IMR-90 (cell line): ENCODE measurements around the gene ZNF747. TPM values are rescaled to one million over a fixed set of nuclear protein-coding genes. Genes with fewer than 3 reads are reported as not detected.
"Not testable (repeated sequence)": the region's sequence is repeated elsewhere in the genome, so short reads cannot be mapped to it uniquely, and the experiment has no call there.

Experiments used
- ATAC-seq: fragments of 200-7000 bp; cut with Tn5 transposase; 2 replicates; pipeline ENCODE4 v1.9.1; 2020; ENCODE audit warnings: low read depth, mild to moderate bottlenecking, moderate library complexity
- BruUV-seq: library from RNA; stranded (reverse); fragments of 400-500 nt; replicated peaks from 2 replicates; lab custom pipeline; 2021; lab: Mats Ljungman, UMichigan
- CTCF ChIA-PET: fragments of 300-600 bp; formaldehyde crosslinking; extraction: SDS; loops from one replicate; lab custom pipeline; 2021; ENCODE audit warnings: antibody characterized with exemption; lab: Yijun Ruan, JAX
- POLR2A ChIA-PET: fragments of 300-600 bp; sonication (Branson Sonifier 250); formaldehyde crosslinking; loops from one replicate; lab custom pipeline; 2022; ENCODE audit warnings: antibody characterized with exemption; ENCODE audit not compliant: unreplicated experiment; lab: Charles Lee
- DNase-seq: peaks from one replicate; pipeline ENCODE4 v3.0.0; 2013
- H2AFZ ChIP-seq: replicated peaks from 2 replicates; pipeline ENCODE3; 2013; ENCODE audit warnings: low read length, mild to moderate bottlenecking; ENCODE audit not compliant: poor library complexity
- H2AK5ac ChIP-seq: 2 replicates; pipeline ENCODE4 v1.6.1; 2013; ENCODE audit warnings: low read depth, low read length, inconsistent platforms
- H2AK9ac ChIP-seq: replicated peaks from 2 replicates; pipeline ENCODE3; 2013; ENCODE audit warnings: mild to moderate bottlenecking, low read depth, low read length, moderate library complexity; ENCODE audit not compliant: poor library complexity
- H2BK120ac ChIP-seq: 2 replicates; pipeline ENCODE4 v1.6.1; 2013; ENCODE audit warnings: low read depth, low read length, inconsistent platforms
- H2BK15ac ChIP-seq: 3 replicates; pipeline ENCODE4 v1.6.1; 2013; ENCODE audit warnings: low read depth, low read length, inconsistent platforms
- H2BK20ac ChIP-seq: 2 replicates; pipeline ENCODE4 v1.6.1; 2013; ENCODE audit warnings: low read depth, mild to moderate bottlenecking, inconsistent platforms, low read length, moderate library complexity
- H2BK5ac ChIP-seq: 2 replicates; pipeline ENCODE4 v1.6.1; 2013; ENCODE audit warnings: mild to moderate bottlenecking, low read depth, low read length, inconsistent platforms; ENCODE audit not compliant: poor library complexity, severe bottlenecking
- H3K14ac ChIP-seq: replicated peaks from 2 replicates; pipeline ENCODE4 v1.6.1; 2013; ENCODE audit warnings: low read depth, low read length, inconsistent platforms
- H3K18ac ChIP-seq: 2 replicates; pipeline ENCODE4 v1.6.1; 2013; ENCODE audit warnings: low read depth, low read length, control low read depth
- H3K23ac ChIP-seq: 2 replicates; pipeline ENCODE4 v1.6.1; 2013; ENCODE audit warnings: low read depth, low read length, inconsistent platforms
- H3K27ac ChIP-seq: 2 replicates; pipeline ENCODE4 v1.5.1; 2013; ENCODE audit warnings: mild to moderate bottlenecking, control low read depth, low read length; ENCODE audit not compliant: insufficient read depth
- H3K27me3 ChIP-seq: 2 replicates; pipeline ENCODE4 v1.6.1; 2013; ENCODE audit warnings: low read length; ENCODE audit not compliant: control insufficient read depth, insufficient read depth
- H3K36me3 ChIP-seq: 2 replicates; pipeline ENCODE4 v1.6.1; 2013; ENCODE audit warnings: low read length, mixed read lengths; ENCODE audit not compliant: control insufficient read depth, insufficient read depth
- H3K4ac ChIP-seq: 2 replicates; pipeline ENCODE4 v1.6.1; 2013; ENCODE audit warnings: low read depth, low read length, inconsistent platforms
- H3K4me1 ChIP-seq: 2 replicates; pipeline ENCODE4 v1.6.1; 2013; ENCODE audit warnings: low read length, mixed read lengths; ENCODE audit not compliant: control insufficient read depth, insufficient read depth
- H3K4me2 ChIP-seq: 2 replicates; pipeline ENCODE4 v1.6.1; 2013; ENCODE audit warnings: low read depth, mild to moderate bottlenecking, control low read depth, low read length, moderate library complexity
- H3K4me3 ChIP-seq: 2 replicates; pipeline ENCODE4 v1.5.1; 2013; ENCODE audit warnings: low read depth, mild to moderate bottlenecking, control low read depth, low read length, moderate library complexity; ENCODE audit not compliant: insufficient read depth
- H3K56ac ChIP-seq: 2 replicates; pipeline ENCODE4 v1.6.1; 2013; ENCODE audit warnings: low read length, inconsistent platforms; ENCODE audit not compliant: insufficient read depth; ENCODE audit errors: extremely low read depth
- H3K79me1 ChIP-seq, 2 experiments: 2 replicates each; pipeline ENCODE4 v1.6.1; 2013; ENCODE audit warnings: low read length in 2 of 2, inconsistent platforms in 1 of 2, low read depth in 1 of 2
- H3K9ac ChIP-seq: 2 replicates; pipeline ENCODE4 v1.6.1; 2013; ENCODE audit warnings: low read depth, low read length, control low read depth
- H3K9me1 ChIP-seq: 2 replicates; pipeline ENCODE4 v1.6.1; 2013; ENCODE audit warnings: low read length, inconsistent platforms; ENCODE audit not compliant: insufficient read depth
- H3K9me3 ChIP-seq: 2 replicates; pipeline ENCODE4 v1.6.1; 2013; ENCODE audit warnings: low read length; ENCODE audit not compliant: control insufficient read depth, insufficient read depth
- H4K20me1 ChIP-seq: 2 replicates; pipeline ENCODE4 v1.6.1; 2013; ENCODE audit warnings: low read length, inconsistent platforms; ENCODE audit not compliant: insufficient read depth
- H4K5ac ChIP-seq: 2 replicates; pipeline ENCODE4 v1.6.1; 2013; ENCODE audit warnings: mild to moderate bottlenecking, low read depth, low read length, control low read depth
- H4K8ac ChIP-seq, 2 experiments: 2 replicates each; pipeline ENCODE4 v1.6.1; 2013; ENCODE audit warnings: low read depth in 2 of 2, low read length in 2 of 2, control low read depth in 1 of 2, inconsistent platforms in 1 of 2
- H4K91ac ChIP-seq: 2 replicates; pipeline ENCODE4 v1.6.1; 2013; ENCODE audit warnings: low read depth, low read length, inconsistent platforms; ENCODE audit not compliant: insufficient read depth
- WGBS, 2 experiments: methylation state at CpG; one replicate each; pipeline versions ENCODE4 v1.1.5 to v1.1.7; 2013; ENCODE audit warnings: missing lambda C conversion rate in 2 of 2; ENCODE audit not compliant: insufficient read length in 1 of 2; ENCODE audit errors: extremely low coverage in 2 of 2; 5-methylcytosine and 5-hydroxymethylcytosine counted together
- dilution Hi-C: fragments of 300-500 bp; cut with HindIII; formaldehyde crosslinking; loops from one replicate; pipeline ENCODE4 v1.14.3; 2018; ENCODE audit warnings: low sequenced_read_pairs; ENCODE audit not compliant: unreplicated experiment
- in situ Hi-C: fragments of 300-500 bp; cut with MboI; formaldehyde crosslinking; loops from 3 replicates; pipeline ENCODE4 v1.14.3; 2019; ENCODE audit warnings: low sequenced_read_pairs, inconsistent platforms, mixed read lengths
- intact Hi-C: fragments of 100-400 bp; cut with micrococcal nuclease; formaldehyde crosslinking; loops from 2 replicates; pipeline ENCODE4 v1.10.0; 2022
- polyA plus RNA-seq, 3 experiments: library from polyadenylated mRNA; depleted of rRNA; stranded (reverse); fragments of >200 nt; gene quantifications; 2 replicates each; pipeline ENCODE4 v1.2.3, GENCODE V29; 2012; ENCODE audit warnings: low replicate concordance in 1 of 3
- total RNA-seq: library from RNA; depleted of rRNA; stranded (reverse); fragments of >200 nt; gene quantifications from 2 replicates; pipeline ENCODE4 v1.2.3, GENCODE V29; 2012

The ZNF747 gene
- total and polyA plus RNA-seq, 2 of the 4 experiments (the other 2 are of a cell fraction): 2.0 to 2.9 TPM

DNA sequence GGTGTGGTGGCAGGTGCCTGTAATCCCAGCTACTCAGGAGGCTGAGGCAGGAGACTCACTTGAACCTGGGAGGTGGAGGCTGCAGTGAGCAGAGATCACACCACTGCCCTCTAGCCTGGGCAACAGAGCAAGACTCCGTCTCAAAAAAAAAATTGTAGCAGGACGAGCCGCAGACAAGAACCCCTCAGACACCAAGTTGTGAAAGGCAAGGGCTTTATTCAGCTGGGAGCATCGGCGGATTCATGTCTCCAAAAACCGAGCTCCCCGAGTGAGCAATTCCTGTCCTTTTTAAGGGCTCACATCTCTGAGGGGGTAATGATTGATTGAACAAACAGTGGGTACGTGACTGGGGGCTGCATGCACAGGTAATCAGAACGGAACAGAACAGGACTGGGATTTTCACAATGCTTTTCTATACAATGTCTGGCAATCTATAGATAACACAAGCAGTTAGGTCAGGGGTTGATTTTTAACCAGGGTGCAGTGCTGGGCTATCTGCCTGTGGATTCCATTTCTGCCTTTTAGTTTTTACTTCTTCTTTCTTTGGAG is 6.3 kb upstream of the ZNF747 start:
- H3K9ac ChIP-seq, DNase-seq, intact Hi-C loops, H2AK9ac ChIP-seq, H3K14ac ChIP-seq, H4K20me1 ChIP-seq, dilution Hi-C loops, H2BK20ac ChIP-seq, H2BK5ac ChIP-seq, H3K36me3 ChIP-seq, H3K23ac ChIP-seq, H3K27me3 ChIP-seq, H2BK120ac ChIP-seq, H3K4ac ChIP-seq, CTCF ChIA-PET, POLR2A ChIA-PET, H4K5ac ChIP-seq, H3K4me3 ChIP-seq, H2AK5ac ChIP-seq, H3K9me1 ChIP-seq, H2AFZ ChIP-seq, H2BK15ac ChIP-seq, H3K4me2 ChIP-seq, H4K91ac ChIP-seq, H3K9me3 ChIP-seq, H3K56ac ChIP-seq, H3K79me1 ChIP-seq, BruUV-seq, in situ Hi-C loops: not testable (repeated sequence)
- Histone ChIP-seq H3K27ac (peak overlapping the region; percentile 27; the same call in 1 of the 2 replicates), H3K4me1 (peaks cover 11% of the 10 kb centered on the region), H4K8ac (peak overlapping the region in 1 of 2 experiments; percentile 27; a peak in 1 of 4 replicates), H3K18ac (0 out of 2 replicates have a peak overlapping the region, but pooled peaks have one; percentile 20)
- 58% methylated on average over 5 of the region's 9 CpGs; no CpG with 5 or more reads in 1 of the 2 experiments for WGBS, 2 experiments
- ATAC-seq: peak; percentile 44

DNA sequence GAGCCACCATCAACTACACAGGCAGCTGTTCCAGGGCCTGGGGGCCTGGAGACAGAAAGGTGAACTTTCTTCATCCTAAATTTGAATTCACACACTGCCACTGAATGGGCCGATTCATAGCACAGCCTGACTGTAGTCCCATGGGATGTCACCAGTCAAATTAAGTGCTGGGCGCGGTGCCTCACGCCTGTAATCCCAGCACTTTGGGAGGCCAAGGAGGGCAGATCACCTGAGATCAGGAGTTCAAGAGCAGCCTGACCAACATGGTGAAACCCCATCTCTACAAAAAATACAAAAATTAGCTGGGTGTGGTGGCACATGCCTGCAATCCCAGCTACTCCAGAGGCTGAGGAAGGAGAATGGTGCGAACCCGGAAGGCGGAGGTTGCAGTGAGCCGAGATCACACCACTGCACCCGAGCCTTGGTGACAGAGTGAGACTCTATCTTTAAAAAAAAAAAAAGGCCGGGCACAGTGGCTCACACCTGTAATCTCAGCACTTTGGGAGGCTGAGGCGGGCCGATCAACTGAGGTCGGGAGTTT is 5.4 kb upstream of the ZNF747 start:
- intact Hi-C loops, H2AFZ ChIP-seq, CTCF ChIA-PET, H4K5ac ChIP-seq, H4K91ac ChIP-seq, H3K4me3 ChIP-seq, POLR2A ChIA-PET, H3K27ac ChIP-seq, H3K56ac ChIP-seq, H3K4me2 ChIP-seq, H3K18ac ChIP-seq, H3K4ac ChIP-seq, ATAC-seq, H3K9me1 ChIP-seq, H4K8ac ChIP-seq, H4K20me1 ChIP-seq, H2BK5ac ChIP-seq, H3K9ac ChIP-seq, H3K23ac ChIP-seq, H2BK15ac ChIP-seq, H2BK20ac ChIP-seq, BruUV-seq, H3K9me3 ChIP-seq, H2AK5ac ChIP-seq, H3K36me3 ChIP-seq, DNase-seq, H2BK120ac ChIP-seq, dilution Hi-C loops, H3K14ac ChIP-seq, H3K27me3 ChIP-seq: not testable (repeated sequence)
- WGBS, 2 experiments: 93% methylated on average over 3 of the region's 13 CpGs; no CpG with 5 or more reads in 1 of the 2 experiments
- in situ Hi-C loops: loop anchor here (5.0 kb wide), 1 partner anchor 32 kb away; the partner anchor contains the start of gene ZNF688
- Histone ChIP-seq H3K79me1 (peaks cover 8 to 11% of the 10 kb centered on the region in 2 experiments), H2AK9ac (peak overlapping the region; percentile 50), H3K4me1 (peaks cover 15% of the 10 kb centered on the region)
